ENCODE results near the gene HLF. TPM values are rescaled to one million over a fixed set of nuclear protein-coding genes. Genes with fewer than 3 reads are reported as not detected.

HLF gene
- total and polyA plus RNA-seq, 4 donors = 8.0 to 59.3 (median 24.6) TPM

DNA sequence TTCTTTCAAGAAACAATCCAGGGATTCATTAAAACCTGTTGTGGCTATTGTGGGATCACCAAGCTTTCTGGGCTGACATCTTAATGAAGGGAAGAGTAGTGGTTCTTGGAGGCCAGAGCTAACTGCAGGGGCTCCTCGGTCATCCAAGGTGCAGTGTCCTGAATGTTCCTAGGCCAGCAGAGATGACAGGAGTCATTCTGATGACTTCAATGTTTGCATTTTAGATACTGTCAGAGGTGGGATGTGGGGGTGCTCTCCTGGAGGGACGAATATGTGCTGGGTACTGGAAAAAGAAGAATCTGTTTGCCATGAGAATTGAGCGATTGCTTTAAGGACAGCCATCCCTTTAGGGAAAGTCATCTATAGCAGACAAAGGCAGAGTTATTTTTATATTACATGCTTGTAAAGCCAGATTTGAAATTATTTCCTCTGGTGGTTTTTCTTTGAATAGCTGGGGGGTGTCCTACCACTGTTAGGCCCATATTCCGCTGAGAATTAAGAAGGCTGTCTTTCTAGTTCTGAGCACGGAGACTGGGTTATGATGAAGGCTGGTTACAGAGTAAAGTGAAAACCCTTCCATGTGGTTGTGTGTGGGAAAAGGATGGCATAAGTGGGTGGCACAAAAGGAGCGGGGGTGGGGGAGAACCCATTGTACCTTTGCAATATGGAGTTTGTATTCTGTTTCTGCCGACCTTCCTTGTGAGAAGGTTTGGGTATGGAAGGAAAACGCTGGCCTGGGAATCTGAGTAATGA, 7.4 kb downstream of the HLF start:
- TF ChIP-seq FOXA1 (IDR thresholded peaks at IDR 0.05) (no peak), JUND (IDR thresholded peaks at IDR 0.05) (no peak)
- TF ChIP-seq, protein P1, sequence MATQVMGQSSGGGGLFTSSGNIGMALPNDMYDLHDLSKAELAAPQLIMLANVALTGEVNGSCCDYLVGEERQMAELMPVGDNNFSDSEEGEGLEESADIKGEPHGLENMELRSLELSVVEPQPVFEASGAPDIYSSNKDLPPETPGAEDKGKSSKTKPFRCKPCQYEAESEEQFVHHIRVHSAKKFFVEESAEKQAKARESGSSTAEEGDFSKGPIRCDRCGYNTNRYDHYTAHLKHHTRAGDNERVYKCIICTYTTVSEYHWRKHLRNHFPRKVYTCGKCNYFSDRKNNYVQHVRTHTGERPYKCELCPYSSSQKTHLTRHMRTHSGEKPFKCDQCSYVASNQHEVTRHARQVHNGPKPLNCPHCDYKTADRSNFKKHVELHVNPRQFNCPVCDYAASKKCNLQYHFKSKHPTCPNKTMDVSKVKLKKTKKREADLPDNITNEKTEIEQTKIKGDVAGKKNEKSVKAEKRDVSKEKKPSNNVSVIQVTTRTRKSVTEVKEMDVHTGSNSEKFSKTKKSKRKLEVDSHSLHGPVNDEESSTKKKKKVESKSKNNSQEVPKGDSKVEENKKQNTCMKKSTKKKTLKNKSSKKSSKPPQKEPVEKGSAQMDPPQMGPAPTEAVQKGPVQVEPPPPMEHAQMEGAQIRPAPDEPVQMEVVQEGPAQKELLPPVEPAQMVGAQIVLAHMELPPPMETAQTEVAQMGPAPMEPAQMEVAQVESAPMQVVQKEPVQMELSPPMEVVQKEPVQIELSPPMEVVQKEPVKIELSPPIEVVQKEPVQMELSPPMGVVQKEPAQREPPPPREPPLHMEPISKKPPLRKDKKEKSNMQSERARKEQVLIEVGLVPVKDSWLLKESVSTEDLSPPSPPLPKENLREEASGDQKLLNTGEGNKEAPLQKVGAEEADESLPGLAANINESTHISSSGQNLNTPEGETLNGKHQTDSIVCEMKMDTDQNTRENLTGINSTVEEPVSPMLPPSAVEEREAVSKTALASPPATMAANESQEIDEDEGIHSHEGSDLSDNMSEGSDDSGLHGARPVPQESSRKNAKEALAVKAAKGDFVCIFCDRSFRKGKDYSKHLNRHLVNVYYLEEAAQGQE (IDR thresholded peaks at IDR 0.05) = no peak
- H3K36me3 ChIP-seq (ENCODE audit: control insufficient read depth in 4 of 4, insufficient read depth in 3 of 4, low read depth in 1 of 4, low read length in 3 of 4) = no peaks in the 10 kb centered on the region
- H3K9me3 ChIP-seq (ENCODE audit: control insufficient read depth in 4 of 4, low read length in 3 of 4) = no peaks in the 10 kb centered on the region
- peaks cover 8 to 52% (median 41%) of the 10 kb centered on the region in 4 donors for H3K4me1 ChIP-seq (ENCODE audit: control insufficient read depth in 4 of 4, insufficient read depth in 4 of 4, low read length in 3 of 4)
- H3K4me3 ChIP-seq (ENCODE audit: low read depth in 1 of 3, low read length in 3 of 3) = peak overlapping the region in 1 of 3 donors; percentile 45
- peak overlapping the region; percentile 30 to 94 for H3K27ac ChIP-seq (ENCODE audit: low read depth in 1 of 2, low read length in 2 of 2)
- no peaks in the 10 kb centered on the region for H3K27me3 ChIP-seq (ENCODE audit: control insufficient read depth in 4 of 4, insufficient read depth in 4 of 4, low read length in 3 of 4)
- no peak for DNase-seq (ENCODE audit: low spot score)
- peak overlapping the region in 1 of 2 donors; percentile 71 for H3K9ac ChIP-seq (ENCODE audit: low read depth in 1 of 2, low read length in 2 of 2)
- WGBS = 74% methylated on average over 8 of the region's 8 CpGs

DNA sequence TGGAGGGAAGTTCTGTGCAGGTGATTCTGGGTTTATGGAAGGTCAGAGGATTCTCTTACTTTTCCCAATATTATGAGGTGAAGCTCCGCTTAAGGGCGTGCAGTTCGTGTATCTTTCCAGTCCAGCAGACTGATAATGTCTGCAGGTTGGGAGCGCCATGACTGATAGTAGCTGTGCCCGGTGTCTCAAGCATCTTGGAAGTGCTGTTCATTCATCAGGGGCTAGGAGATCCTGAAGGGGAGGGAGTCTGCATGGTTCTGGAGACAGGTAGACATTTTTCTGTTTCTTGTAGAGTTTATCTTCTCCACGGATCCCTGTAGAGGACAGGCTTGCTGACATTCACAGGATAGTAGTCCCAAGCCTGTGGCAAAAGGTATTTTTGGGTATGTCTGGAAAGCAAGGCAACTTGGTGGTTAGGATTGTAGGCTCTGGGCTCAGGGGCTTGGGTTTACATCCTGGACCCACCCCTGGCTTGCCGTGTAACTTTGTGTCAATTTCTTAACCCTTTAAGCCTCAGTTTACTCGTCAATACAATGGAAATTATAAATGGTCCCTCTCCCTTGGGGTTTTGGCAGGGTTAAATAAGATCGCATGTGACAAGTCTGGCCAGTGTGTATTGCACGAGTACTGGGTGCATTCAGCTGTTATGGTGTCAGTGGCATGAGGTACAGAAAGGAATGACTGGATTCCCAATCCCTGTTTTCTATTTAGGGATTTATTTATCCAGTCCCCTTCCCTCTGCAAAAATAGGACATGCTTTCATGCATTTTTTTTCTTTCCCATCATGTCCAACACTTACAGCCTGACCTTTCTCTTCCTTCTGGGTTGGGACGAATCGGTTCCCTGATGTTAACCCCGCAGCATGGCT, 8.2 kb downstream of the HLF start:
- Histone ChIP-seq H3K4me1 (ENCODE audit: control insufficient read depth in 4 of 4, insufficient read depth in 4 of 4, low read length in 3 of 4) (peaks cover 8 to 58% (median 46%) of the 10 kb centered on the region in 4 donors), H3K9ac (ENCODE audit: low read depth in 1 of 2, low read length in 2 of 2) (peak overlapping the region; percentile 3 to 71), H3K4me3 (ENCODE audit: low read depth in 1 of 3, low read length in 3 of 3) (peak overlapping the region in 2 of 3 donors; percentile 1 to 45), H3K27me3 (ENCODE audit: control insufficient read depth in 4 of 4, insufficient read depth in 4 of 4, low read length in 3 of 4) (no peaks in the 10 kb centered on the region), H3K27ac (ENCODE audit: low read depth in 1 of 2, low read length in 2 of 2) (peak overlapping the region; percentile 89 to 94), H3K9me3 (ENCODE audit: control insufficient read depth in 4 of 4, low read length in 3 of 4) (no peaks in the 10 kb centered on the region), H3K36me3 (ENCODE audit: control insufficient read depth in 4 of 4, insufficient read depth in 3 of 4, low read depth in 1 of 4, low read length in 3 of 4) (peaks cover 0 to 3% (median 0%) of the 10 kb centered on the region in 4 donors)
- DNase-seq (ENCODE audit: low spot score) = no peak
- WGBS = 45% methylated on average over 13 of the region's 13 CpGs
- TF ChIP-seq, protein P2, sequence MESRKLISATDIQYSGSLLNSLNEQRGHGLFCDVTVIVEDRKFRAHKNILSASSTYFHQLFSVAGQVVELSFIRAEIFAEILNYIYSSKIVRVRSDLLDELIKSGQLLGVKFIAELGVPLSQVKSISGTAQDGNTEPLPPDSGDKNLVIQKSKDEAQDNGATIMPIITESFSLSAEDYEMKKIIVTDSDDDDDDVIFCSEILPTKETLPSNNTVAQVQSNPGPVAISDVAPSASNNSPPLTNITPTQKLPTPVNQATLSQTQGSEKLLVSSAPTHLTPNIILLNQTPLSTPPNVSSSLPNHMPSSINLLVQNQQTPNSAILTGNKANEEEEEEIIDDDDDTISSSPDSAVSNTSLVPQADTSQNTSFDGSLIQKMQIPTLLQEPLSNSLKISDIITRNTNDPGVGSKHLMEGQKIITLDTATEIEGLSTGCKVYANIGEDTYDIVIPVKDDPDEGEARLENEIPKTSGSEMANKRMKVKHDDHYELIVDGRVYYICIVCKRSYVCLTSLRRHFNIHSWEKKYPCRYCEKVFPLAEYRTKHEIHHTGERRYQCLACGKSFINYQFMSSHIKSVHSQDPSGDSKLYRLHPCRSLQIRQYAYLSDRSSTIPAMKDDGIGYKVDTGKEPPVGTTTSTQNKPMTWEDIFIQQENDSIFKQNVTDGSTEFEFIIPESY (IDR thresholded peaks at IDR 0.05) = no peak

DNA sequence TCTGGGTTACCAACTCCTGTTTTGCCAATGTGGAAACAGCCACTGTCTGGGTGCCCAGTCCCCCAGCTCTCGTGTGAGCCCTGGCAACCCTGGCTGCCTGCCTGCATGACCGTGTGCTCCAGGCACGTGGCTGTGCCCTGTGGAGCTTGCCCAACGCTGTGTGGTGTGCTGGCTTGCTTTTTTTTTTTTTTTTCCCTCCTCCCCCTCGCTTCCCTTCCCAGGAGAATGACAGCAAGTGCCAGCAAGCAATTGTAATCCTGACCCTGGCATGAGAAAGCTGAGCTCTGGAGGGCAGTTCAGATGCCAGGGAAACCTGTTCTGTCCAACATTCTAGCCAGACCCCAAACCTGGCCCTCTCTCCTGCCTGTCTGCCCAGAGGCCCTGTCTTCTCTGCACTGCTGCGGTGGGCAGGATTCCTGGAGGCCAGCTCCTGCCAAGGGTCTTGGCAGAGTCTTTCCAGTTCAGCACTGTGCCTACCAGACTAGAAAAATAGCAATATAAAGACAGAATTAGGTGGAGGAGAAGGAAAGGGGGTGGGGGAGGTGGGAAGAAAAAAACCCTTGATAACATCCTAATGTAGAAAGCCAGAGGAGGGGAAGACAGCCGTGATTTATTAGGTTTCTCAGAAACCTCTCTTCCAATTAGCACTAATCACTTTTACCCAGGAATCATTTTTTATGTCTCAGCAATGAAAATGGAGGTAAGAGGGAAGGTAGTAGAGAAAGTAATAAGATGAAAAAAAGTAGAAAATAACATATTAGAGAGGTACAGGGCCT, 9.0 kb downstream of the HLF start:
- peak overlapping the region; percentile 89 to 94 for H3K27ac ChIP-seq (ENCODE audit: low read depth in 1 of 2, low read length in 2 of 2)
- peak overlapping the region; percentile 3 to 28 (median 4) for H3K4me3 ChIP-seq (ENCODE audit: low read depth in 1 of 3, low read length in 3 of 3)
- H3K9ac ChIP-seq (ENCODE audit: low read depth in 1 of 2, low read length in 2 of 2) = peak overlapping the region; percentile 39 to 92
- no peak for DNase-seq (ENCODE audit: low spot score)
- peaks cover 0 to 3% (median 0%) of the 10 kb centered on the region in 4 donors for H3K36me3 ChIP-seq (ENCODE audit: control insufficient read depth in 4 of 4, insufficient read depth in 3 of 4, low read depth in 1 of 4, low read length in 3 of 4)
- H3K4me1 ChIP-seq (ENCODE audit: control insufficient read depth in 4 of 4, insufficient read depth in 4 of 4, low read length in 3 of 4) = peaks cover 8 to 61% (median 50%) of the 10 kb centered on the region in 4 donors
- WGBS = 11% methylated on average over 7 of the region's 7 CpGs
- H3K9me3 ChIP-seq (ENCODE audit: control insufficient read depth in 4 of 4, low read length in 3 of 4) = no peaks in the 10 kb centered on the region
- no peaks in the 10 kb centered on the region for H3K27me3 ChIP-seq (ENCODE audit: control insufficient read depth in 4 of 4, insufficient read depth in 4 of 4, low read length in 3 of 4)
- TF ChIP-seq, protein P3, sequence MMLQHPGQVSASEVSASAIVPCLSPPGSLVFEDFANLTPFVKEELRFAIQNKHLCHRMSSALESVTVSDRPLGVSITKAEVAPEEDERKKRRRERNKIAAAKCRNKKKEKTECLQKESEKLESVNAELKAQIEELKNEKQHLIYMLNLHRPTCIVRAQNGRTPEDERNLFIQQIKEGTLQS (IDR thresholded peaks at IDR 0.05) = no peak
- TF ChIP-seq EGR1 (IDR thresholded peaks at IDR 0.05; ENCODE audit: low read depth in 2 of 2) (peak; percentile 50 to 88), FOXA2 (IDR thresholded peaks at IDR 0.05) (peak; percentile 52), RAD21 (IDR thresholded peaks at IDR 0.05) (peak; percentile 47 to 65), RXRA (IDR thresholded peaks at IDR 0.05) (peak; percentile 89 to 96), HNF4G (IDR thresholded peaks at IDR 0.05) (no peak), NR2F2 (IDR thresholded peaks at IDR 0.05) (peak; percentile 48), HNF4A (conservative IDR thresholded peaks at IDR 0.05) (peak; percentile 74 to 85), YY1 (IDR thresholded peaks at IDR 0.05) (peak; percentile 81), JUND (IDR thresholded peaks at IDR 0.05) (peak in 1 of 2 donors; percentile 75), FOXA1 (IDR thresholded peaks at IDR 0.05) (peak; percentile 69), GABPA (IDR thresholded peaks at IDR 0.05 in 1 of 2, conservative IDR thresholded peaks at IDR 0.05 in 1 of 2) (peak in 1 of 2 donors; percentile 42)
- TF ChIP-seq, protein P4, sequence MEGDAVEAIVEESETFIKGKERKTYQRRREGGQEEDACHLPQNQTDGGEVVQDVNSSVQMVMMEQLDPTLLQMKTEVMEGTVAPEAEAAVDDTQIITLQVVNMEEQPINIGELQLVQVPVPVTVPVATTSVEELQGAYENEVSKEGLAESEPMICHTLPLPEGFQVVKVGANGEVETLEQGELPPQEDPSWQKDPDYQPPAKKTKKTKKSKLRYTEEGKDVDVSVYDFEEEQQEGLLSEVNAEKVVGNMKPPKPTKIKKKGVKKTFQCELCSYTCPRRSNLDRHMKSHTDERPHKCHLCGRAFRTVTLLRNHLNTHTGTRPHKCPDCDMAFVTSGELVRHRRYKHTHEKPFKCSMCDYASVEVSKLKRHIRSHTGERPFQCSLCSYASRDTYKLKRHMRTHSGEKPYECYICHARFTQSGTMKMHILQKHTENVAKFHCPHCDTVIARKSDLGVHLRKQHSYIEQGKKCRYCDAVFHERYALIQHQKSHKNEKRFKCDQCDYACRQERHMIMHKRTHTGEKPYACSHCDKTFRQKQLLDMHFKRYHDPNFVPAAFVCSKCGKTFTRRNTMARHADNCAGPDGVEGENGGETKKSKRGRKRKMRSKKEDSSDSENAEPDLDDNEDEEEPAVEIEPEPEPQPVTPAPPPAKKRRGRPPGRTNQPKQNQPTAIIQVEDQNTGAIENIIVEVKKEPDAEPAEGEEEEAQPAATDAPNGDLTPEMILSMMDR (IDR thresholded peaks at IDR 0.05; ENCODE audit: low read depth, low read length, missing input control) = no peak
- TF ChIP-seq, protein P5, sequence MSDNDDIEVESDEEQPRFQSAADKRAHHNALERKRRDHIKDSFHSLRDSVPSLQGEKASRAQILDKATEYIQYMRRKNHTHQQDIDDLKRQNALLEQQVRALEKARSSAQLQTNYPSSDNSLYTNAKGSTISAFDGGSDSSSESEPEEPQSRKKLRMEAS (IDR thresholded peaks at IDR 0.05) = peak; percentile 99

All from liver (tissue), 9 donors.